HG03139 (cell line): ENCODE results near the gene MRPS25.

Source experiments
- ATAC-seq: cut with Tn5 transposase; IDR thresholded peaks from one replicate; pipeline ENCODE4 v1.9.1; 2021; ENCODE audit not compliant: unreplicated experiment

MRPS25 gene

GRCh38 chr3:15083252-15083651 is 18.1 kb upstream of the MRPS25 start:
- no peak for ATAC-seq

GRCh38 chr3:15081960-15082664 is 17.0 kb upstream of the MRPS25 start:
- no peak for ATAC-seq

GRCh38 chr3:15079091-15079490 is 14.0 kb upstream of the MRPS25 start:
- no peak for ATAC-seq

GRCh38 chr3:15074500-15074899 is 9.4 kb upstream of the MRPS25 start:
- no peak for ATAC-seq

GRCh38 chr3:15071699-15072098 is 6.6 kb upstream of the MRPS25 start:
- no peak for ATAC-seq

GRCh38 chr3:15069441-15069840 is 4.3 kb upstream of the MRPS25 start:
- ATAC-seq, result no peak

- ATAC-seq, result no peak
These were observed 1.4 kb upstream of the MRPS25 start for GRCh38 chr3:15066467-15066866.

GRCh38 chr3:15065550-15066007 is 464 bp upstream of the MRPS25 start:
- no peak for ATAC-seq

- ATAC-seq, result peak; percentile 15
These were observed 748 bp downstream of the MRPS25 start for GRCh38 chr3:15064299-15064834.

GRCh38 chr3:15063656-15064286 is 1.3 kb downstream of the MRPS25 start:
- ATAC-seq, result no peak

- ATAC-seq, result no peak
These were observed 1.9 kb downstream of the MRPS25 start for GRCh38 chr3:15063238-15063637.

GRCh38 chr3:15060029-15060428 is 5.1 kb downstream of the MRPS25 start:
- ATAC-seq, result no peak

- no peak for ATAC-seq
These were observed 8.3 kb downstream of the MRPS25 start for GRCh38 chr3:15056676-15057404.

- ATAC-seq, result peak; percentile 43
These were observed 10.0 kb downstream of the MRPS25 start for GRCh38 chr3:15055019-15055557.

GRCh38 chr3:15053541-15053940 is 11.6 kb downstream of the MRPS25 start:
- no peak for ATAC-seq

GRCh38 chr3:15052335-15053242 is 12.5 kb downstream of the MRPS25 start:
- ATAC-seq, result no peak

- peak; percentile 47 for ATAC-seq
These were observed 13.6 kb downstream of the MRPS25 start for GRCh38 chr3:15051531-15051930.

GRCh38 chr3:15050405-15051092 is 14.6 kb downstream of the MRPS25 start:
- peak; percentile 73 for ATAC-seq

GRCh38 chr3:15049584-15049983 is 15.5 kb downstream of the MRPS25 start:
- ATAC-seq, result no peak

GRCh38 chr3:15045667-15046066 is 19.4 kb downstream of the MRPS25 start:
- ATAC-seq, result no peak
